Osteoblast (primary cell): ENCODE data around the gene CFAP53. TPM values are rescaled to one million over a fixed set of nuclear protein-coding genes. Genes with fewer than 3 reads are reported as not detected.
A peak's percentile ranks its signal among the peaks of the same experiment; 100 is the strongest.

Experiments
- DNase-seq: peaks from one replicate; pipeline ENCODE4 v3.0.0; 2011; ENCODE audit warnings: low spot score, mixed read lengths; ENCODE audit not compliant: insufficient read length; ENCODE audit errors: missing footprints
- H2AFZ ChIP-seq: 2 replicates; pipeline ENCODE4 v1.6.0; 2011; ENCODE audit warnings: mild to moderate bottlenecking, low read length
- H3K27ac ChIP-seq: 2 replicates; pipeline ENCODE4 v1.5.1; 2011; ENCODE audit warnings: mild to moderate bottlenecking, low read depth, low read length, moderate library complexity
- H3K27me3 ChIP-seq: 2 replicates; pipeline ENCODE4 v1.6.0; 2012; ENCODE audit warnings: mild to moderate bottlenecking, control low read depth, inconsistent platforms, low read length, moderate library complexity; ENCODE audit not compliant: insufficient read depth
- H3K36me3 ChIP-seq: 2 replicates; pipeline ENCODE4 v1.5.1; 2011; ENCODE audit warnings: mild to moderate bottlenecking, low read length, control low read depth, moderate library complexity; ENCODE audit not compliant: insufficient read depth
- H3K4me1 ChIP-seq: 2 replicates; pipeline ENCODE4 v1.5.1; 2011; ENCODE audit warnings: mild to moderate bottlenecking, low read length, control low read depth, moderate library complexity; ENCODE audit not compliant: insufficient read depth
- H3K4me2 ChIP-seq: 2 replicates; pipeline ENCODE4 v1.6.0; 2011; ENCODE audit warnings: mild to moderate bottlenecking, low read length; ENCODE audit not compliant: insufficient read depth
- H3K4me3 ChIP-seq: fragments of 200-600 bp; sonication (generic); 3 replicates; pipeline ENCODE4 v1.5.1; 2012; ENCODE audit warnings: mild to moderate bottlenecking, low read length, inconsistent platforms; ENCODE audit not compliant: insufficient read depth
- H3K79me2 ChIP-seq: 2 replicates; pipeline ENCODE4 v1.6.0; 2012; ENCODE audit warnings: mild to moderate bottlenecking, low read length, control low read depth, inconsistent platforms; ENCODE audit not compliant: insufficient read depth
- H3K9me3 ChIP-seq: 2 replicates; pipeline ENCODE4 v1.5.1; 2011; ENCODE audit warnings: low read depth, low read length, control low read depth
- H4K20me1 ChIP-seq: 2 replicates; pipeline ENCODE4 v1.6.0; 2012; ENCODE audit warnings: mild to moderate bottlenecking, low read length, control low read depth; ENCODE audit not compliant: insufficient read depth
- CTCF ChIP-seq: IDR thresholded peaks from 2 replicates; pipeline ENCODE4 v1.5.1; 2011; ENCODE audit warnings: mild to moderate bottlenecking, low read depth, low read length, moderate library complexity; ENCODE audit errors: extremely low read depth
- total RNA-seq: library from RNA; depleted of rRNA; stranded (reverse); fragments of >200 nt; gene quantifications from 2 replicates; pipeline ENCODE4 v1.2.3, GENCODE V29; 2012

The CFAP53 gene
- total RNA-seq, 1 donor = 0.36 TPM

GRCh38 chr18:50281972-50282520, 15.8 kb upstream of the CFAP53 start:
- Histone ChIP-seq H3K4me3 (peak overlapping the region; percentile 100), H3K9me3 (no peaks in the 10 kb centered on the region), H2AFZ (peak overlapping the region; percentile 98), H3K4me1 (peaks cover 34% of the 10 kb centered on the region), H3K4me2 (peak overlapping the region; percentile 93), H3K27ac (peak overlapping the region; percentile 91), H3K79me2 (peaks cover 48% of the 10 kb centered on the region), H4K20me1 (peaks cover 18% of the 10 kb centered on the region), H3K36me3 (peaks cover 32% of the 10 kb centered on the region), H3K27me3 (no peaks in the 10 kb centered on the region)
- no peak for DNase-seq
- no peak for TF ChIP-seq CTCF

- H3K27ac ChIP-seq = peak within 1 kb of the TSS; percentile 91
- H3K4me1 ChIP-seq = peaks cover 34% of the 10 kb centered on the region
- H3K36me3 ChIP-seq = peaks cover 38% of the 10 kb centered on the region
- H4K20me1 ChIP-seq = peaks cover 22% of the 10 kb centered on the region
- H3K79me2 ChIP-seq = peaks cover 49% of the 10 kb centered on the region
- H3K9me3 ChIP-seq = no peaks in the 10 kb centered on the region
- no peak for TF ChIP-seq CTCF
- peak within 1 kb of the TSS; percentile 93 for H3K4me2 ChIP-seq
- no peaks in the 10 kb centered on the region for H3K27me3 ChIP-seq
- H2AFZ ChIP-seq = peak within 1 kb of the TSS; percentile 98
- DNase-seq = peak; percentile 100
- peak within 1 kb of the TSS; percentile 100 for H3K4me3 ChIP-seq
Observed at GRCh38 chr18:50281295-50281971, 15.1 kb upstream of the CFAP53 start, which contains the start of gene MBD1. MBD1 (minus strand) TSS chr18:50281523; CDS start chr18:50279992, 1,531 bp downstream.

GRCh38 chr18:50280707-50281294, 14.5 kb upstream of the CFAP53 start:
- peak overlapping the region; percentile 91 for H3K27ac ChIP-seq

More at GRCh38 chr18:50280707-50281294, 14.5 kb upstream of the CFAP53 start:
- Histone ChIP-seq H3K27me3 (no peaks in the 10 kb centered on the region), H3K4me1 (peaks cover 34% of the 10 kb centered on the region), H3K4me2 (peak overlapping the region; percentile 93), H3K36me3 (peaks cover 44% of the 10 kb centered on the region), H2AFZ (peak overlapping the region; percentile 98), H4K20me1 (peaks cover 22% of the 10 kb centered on the region), H3K79me2 (peaks cover 47% of the 10 kb centered on the region), H3K4me3 (peak overlapping the region; percentile 100), H3K9me3 (no peaks in the 10 kb centered on the region)
- no peak for TF ChIP-seq CTCF
- no peak for DNase-seq
